HepG2 (cell line): ENCODE results near the gene TMF1. TPM values are rescaled to one million over a fixed set of nuclear protein-coding genes. Genes with fewer than 3 reads are reported as not detected.

Experiments used
- AGO2 ChIP-seq: fragments of 200-400 bp; formaldehyde crosslinking; optimal IDR thresholded peaks from 2 replicates; pipeline ENCODE3; 2017; ENCODE audit warnings: mild to moderate bottlenecking, low read depth, low read length, moderate library complexity
- ARNT ChIP-seq: fragments of 450-650 bp; IDR thresholded peaks from 2 replicates; pipeline ENCODE4 v1.6.1; 2017
- ATRX ChIP-seq: sonication (generic); formaldehyde crosslinking; IDR thresholded peaks from 2 replicates; pipeline ENCODE4 v1.4.0; 2020; ENCODE audit warnings: missing genetic modification reagents, borderline replicate concordance
- EEA1 ChIP-seq: sonication (generic); formaldehyde crosslinking; IDR thresholded peaks from 2 replicates; pipeline ENCODE4 v1.5.1; 2020; ENCODE audit warnings: mild to moderate bottlenecking, missing genetic modification reagents, borderline replicate concordance
- JUN ChIP-seq: sonication (generic); formaldehyde crosslinking; IDR thresholded peaks from 2 replicates; pipeline ENCODE4 v1.4.0; 2020; ENCODE audit warnings: mild to moderate bottlenecking, missing genetic modification reagents
- KLF11 ChIP-seq: IDR thresholded peaks from 2 replicates; pipeline ENCODE4 v1.6.1; 2016; ENCODE audit warnings: missing compliant biosample characterization
- POLR2AphosphoS5 ChIP-seq: IDR thresholded peaks from 2 replicates; pipeline ENCODE4 v1.6.1; 2012; ENCODE audit warnings: low read depth, low read length
- SKI ChIP-seq: fragments of 450-650 bp; IDR thresholded peaks from one replicate; pipeline ENCODE4 v1.6.1; 2018; ENCODE audit warnings: mild to moderate bottlenecking; ENCODE audit not compliant: partially characterized antibody
- SNAPC5 ChIP-seq: sonication (generic); formaldehyde crosslinking; IDR thresholded peaks from 2 replicates; pipeline ENCODE4 v1.8.1; 2023; ENCODE audit warnings: mild to moderate bottlenecking, missing genetic modification reagents, borderline replicate concordance
- SRY ChIP-seq: sonication (generic); formaldehyde crosslinking; IDR thresholded peaks from 2 replicates; pipeline ENCODE4 v1.8.0; 2022; ENCODE audit warnings: mild to moderate bottlenecking, missing genetic modification reagents
- ZBTB14 ChIP-seq: sonication (generic); formaldehyde crosslinking; IDR thresholded peaks from 2 replicates; pipeline ENCODE4 v1.4.0; 2020; ENCODE audit warnings: missing genetic modification reagents
- ZNF446 ChIP-seq: sonication (generic); formaldehyde crosslinking; IDR thresholded peaks from 2 replicates; pipeline ENCODE4 v1.5.0; 2020; ENCODE audit warnings: mild to moderate bottlenecking, missing genetic modification reagents
- ZNF609 ChIP-seq: sonication (generic); formaldehyde crosslinking; IDR thresholded peaks from 2 replicates; pipeline ENCODE4 v1.4.0; 2020; ENCODE audit warnings: mild to moderate bottlenecking, missing genetic modification reagents, borderline replicate concordance
- ZNF687 ChIP-seq: sonication (generic); formaldehyde crosslinking; IDR thresholded peaks from 2 replicates; pipeline ENCODE4 v1.5.1; 2020; ENCODE audit warnings: mild to moderate bottlenecking, missing genetic modification reagents, moderate library complexity
- polyA plus RNA-seq, 8 experiments: library from polyadenylated mRNA; depleted of rRNA in 3 of 8; stranded (reverse) in 7 of 8; unstranded in 1 of 8; fragments of >200 nt; fragmentation: Illumina TruSeq in 4 of 8; extraction: Trizol in 4 of 8; gene quantifications; 2 replicates each; pipeline versions ENCODE4 v1.2.1 to v1.2.3, GENCODE V29; 2011 to 2016; ENCODE audit warnings: low read depth in 4 of 8, missing spikeins in 1 of 8, mixed read lengths in 1 of 8; ENCODE audit not compliant: insufficient read depth in 1 of 8
- total RNA-seq, 5 experiments: library from RNA; depleted of rRNA; stranded (reverse); fragments of >200 nt; fragmentation: Illumina TruSeq; extraction: Trizol; gene quantifications; 2 replicates each; pipeline ENCODE4 v1.2.3, GENCODE V29; 2016; ENCODE audit warnings: low read depth in 1 of 5
- TF ChIP-seq, protein P1 (sequence below): sonication (generic); formaldehyde crosslinking; IDR thresholded peaks from 2 replicates; pipeline ENCODE4 v1.5.1; 2020; ENCODE audit warnings: missing genetic modification reagents, mild to moderate bottlenecking, borderline replicate concordance

TMF1 gene
- total and polyA plus RNA-seq, 2 of the 13 experiments (the other 11 are each of a cell fraction or from before 2014, with no cell fraction given), result 12.1 to 38.4 TPM

DNA sequence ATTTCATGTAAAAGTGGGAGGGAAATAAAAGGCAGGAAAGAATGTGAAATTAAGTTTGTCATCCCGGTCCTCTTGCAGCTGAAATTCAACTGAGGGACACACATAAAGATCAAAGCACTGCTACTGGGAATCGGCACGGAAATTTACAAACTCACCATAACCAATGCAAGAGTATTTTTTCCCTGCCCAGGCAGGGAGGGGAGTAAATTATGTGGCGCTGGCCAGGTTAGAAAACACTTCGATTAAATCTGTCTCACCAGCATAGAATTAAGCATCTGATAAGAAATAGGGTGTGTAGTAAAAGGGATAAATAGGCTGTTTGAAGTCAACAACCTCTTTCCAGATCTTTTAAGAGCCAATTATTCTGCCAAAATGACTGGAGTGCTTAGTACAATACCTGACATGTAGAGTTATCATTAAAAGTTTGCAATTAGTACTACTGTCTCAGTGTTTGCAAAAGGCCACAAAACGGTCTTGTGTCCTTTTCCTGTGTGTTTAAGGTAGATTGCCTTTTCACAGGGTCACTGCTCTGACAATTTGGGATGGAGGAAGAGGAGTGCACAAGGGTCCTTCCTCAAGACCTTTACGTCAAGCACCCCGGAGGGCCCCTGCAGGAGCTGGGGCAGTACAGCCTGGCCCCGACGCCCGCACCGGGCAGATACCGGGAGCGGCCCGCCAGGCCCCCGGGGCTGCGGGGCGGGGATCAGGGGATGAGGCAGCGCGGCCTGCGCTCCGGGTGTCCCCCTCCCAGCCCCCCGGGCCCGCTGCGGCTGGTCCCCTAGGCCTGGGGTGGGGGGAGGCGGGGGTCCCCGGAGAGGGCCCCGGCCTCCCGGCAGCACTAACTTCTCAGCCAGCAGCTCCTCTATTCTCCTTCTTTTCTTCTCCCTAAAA, 27.4 kb upstream of the TMF1 start (continued):
- TF ChIP-seq SRY (CRISPR knock-in tag) (0 out of 2 replicates have a peak, but pooled peaks have one; percentile 25), ARNT (no peak), AGO2 (peak; percentile 63), ZNF446 (no peak), JUN (CRISPR knock-in tag) (no peak), ZNF687 (CRISPR knock-in tag) (peak; percentile 35), SNAPC5 (CRISPR knock-in tag) (no peak), ZNF609 (CRISPR knock-in tag) (no peak), POLR2AphosphoS5 (peak; percentile 23; the same call in 1 of the 2 replicates), ZBTB14 (CRISPR knock-in tag) (no peak), KLF11 (CRISPR knock-in tag) (no peak), EEA1 (CRISPR knock-in tag) (no peak), ATRX (CRISPR knock-in tag) (no peak), SKI (no peak)
- TF ChIP-seq, protein P1, sequence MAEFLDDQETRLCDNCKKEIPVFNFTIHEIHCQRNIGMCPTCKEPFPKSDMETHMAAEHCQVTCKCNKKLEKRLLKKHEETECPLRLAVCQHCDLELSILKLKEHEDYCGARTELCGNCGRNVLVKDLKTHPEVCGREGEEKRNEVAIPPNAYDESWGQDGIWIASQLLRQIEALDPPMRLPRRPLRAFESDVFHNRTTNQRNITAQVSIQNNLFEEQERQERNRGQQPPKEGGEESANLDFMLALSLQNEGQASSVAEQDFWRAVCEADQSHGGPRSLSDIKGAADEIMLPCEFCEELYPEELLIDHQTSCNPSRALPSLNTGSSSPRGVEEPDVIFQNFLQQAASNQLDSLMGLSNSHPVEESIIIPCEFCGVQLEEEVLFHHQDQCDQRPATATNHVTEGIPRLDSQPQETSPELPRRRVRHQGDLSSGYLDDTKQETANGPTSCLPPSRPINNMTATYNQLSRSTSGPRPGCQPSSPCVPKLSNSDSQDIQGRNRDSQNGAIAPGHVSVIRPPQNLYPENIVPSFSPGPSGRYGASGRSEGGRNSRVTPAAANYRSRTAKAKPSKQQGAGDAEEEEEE, result no peak
